SU-DHL-6 (cell line): ENCODE results near the gene FXYD1.

Experiments used
- H2AFZ ChIP-seq: fragments of 200-600 bp; sonication (generic); 2 replicates; pipeline ENCODE4 v1.6.1; 2014; ENCODE audit warnings: low read depth, mild to moderate bottlenecking, moderate library complexity, mixed read lengths, antibody characterized with exemption, low read length; ENCODE audit not compliant: severe bottlenecking
- H3F3A ChIP-seq: fragments of 200-600 bp; shearing (Covaris generic); 2 replicates; pipeline ENCODE4 v1.6.0; 2016; ENCODE audit warnings: antibody characterized with exemption, mild to moderate bottlenecking; ENCODE audit not compliant: insufficient read depth
- H3K27ac ChIP-seq: fragments of 200-600 bp; sonication (generic); 2 replicates; pipeline ENCODE4 v1.5.1; 2016; ENCODE audit warnings: low read depth, mild to moderate bottlenecking, low read length, moderate library complexity, mixed read lengths
- H3K27me3 ChIP-seq: fragments of 200-600 bp; sonication (generic), shearing (Covaris generic); 2 replicates; pipeline ENCODE4 v1.6.0; 2014; ENCODE audit warnings: mild to moderate bottlenecking, low read length
- H3K36me3 ChIP-seq: fragments of 200-600 bp; sonication (generic); 2 replicates; pipeline ENCODE4 v1.6.1; 2014; ENCODE audit warnings: mild to moderate bottlenecking, low read length, mixed read lengths
- H3K4me2 ChIP-seq: fragments of 300-600, 200-600 bp; shearing (Covaris generic), sonication (generic); 2 replicates; pipeline ENCODE4 v1.6.0; 2014; ENCODE audit warnings: low read length, low read depth, mild to moderate bottlenecking; ENCODE audit not compliant: poor library complexity, severe bottlenecking
- H3K4me3 ChIP-seq: fragments of 200-600 bp; sonication (generic); 2 replicates; pipeline ENCODE4 v1.5.1; 2014; ENCODE audit warnings: antibody characterized with exemption, low read length, mild to moderate bottlenecking, mixed read lengths; ENCODE audit not compliant: insufficient read depth, poor library complexity, severe bottlenecking
- H3K79me2 ChIP-seq: fragments of 200-600 bp; sonication (generic); 2 replicates; pipeline ENCODE4 v1.6.1; 2014; ENCODE audit warnings: mild to moderate bottlenecking, low read length, moderate library complexity; ENCODE audit not compliant: insufficient read depth
- H3K9ac ChIP-seq: fragments of 200-600 bp; sonication (generic); 2 replicates; pipeline ENCODE4 v1.7.0; 2014; ENCODE audit warnings: mild to moderate bottlenecking, low read length
- H3K9me2 ChIP-seq: fragments of 200-600 bp; sonication (generic); replicated peaks from 2 replicates; pipeline ENCODE4 v1.6.1; 2014; ENCODE audit warnings: low read length; ENCODE audit not compliant: insufficient read depth
- H3K9me3 ChIP-seq: fragments of 200-600 bp; sonication (generic); 2 replicates; pipeline ENCODE4 v1.6.1; 2014; ENCODE audit warnings: low read length, mixed read lengths; ENCODE audit not compliant: insufficient read depth
- H4K20me1 ChIP-seq: fragments of 200-600 bp; sonication (generic); 2 replicates; pipeline ENCODE4 v1.6.1; 2014; ENCODE audit warnings: low read depth, mild to moderate bottlenecking, antibody characterized with exemption, low read length, moderate library complexity, mixed read lengths
- EZH2phosphoT487 ChIP-seq: fragments of 200-600 bp; sonication (generic), shearing (Covaris generic); conservative IDR thresholded peaks from 2 replicates; pipeline ENCODE4 v1.6.1; 2018; ENCODE audit warnings: mild to moderate bottlenecking, antibody characterized with exemption, low read length, moderate library complexity, mixed read lengths
- TF ChIP-seq, protein P1 (sequence below): fragments of 200-600 bp; sonication (generic); IDR thresholded peaks from one replicate; pipeline ENCODE4 v1.5.1; 2017; ENCODE audit warnings: antibody characterized with exemption, mild to moderate bottlenecking, low read length, moderate library complexity; ENCODE audit not compliant: insufficient read depth, poor library complexity, severe bottlenecking

FXYD1 gene

DNA sequence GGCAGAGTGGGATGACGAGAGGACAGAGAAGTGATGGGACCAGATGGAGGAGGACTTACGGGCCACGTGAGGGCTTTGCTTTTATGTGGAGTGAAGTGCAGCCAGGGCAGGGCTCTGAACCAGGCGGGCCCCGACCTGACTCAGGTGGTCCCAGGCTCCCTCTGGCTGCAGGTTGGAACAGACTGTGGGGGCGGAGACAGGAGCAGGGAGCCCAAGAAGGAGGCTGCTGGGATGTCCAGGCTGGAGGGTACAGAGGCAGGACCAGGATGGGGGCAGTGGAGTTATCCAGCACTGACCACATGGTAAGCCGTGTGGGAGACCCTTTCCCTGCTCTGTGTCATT lies 18.0 kb downstream of the FXYD1 start:
- Histone ChIP-seq H3K36me3 (peaks cover 23% of the 10 kb centered on the region), H3K4me3 (no peak overlapping the region)

DNA sequence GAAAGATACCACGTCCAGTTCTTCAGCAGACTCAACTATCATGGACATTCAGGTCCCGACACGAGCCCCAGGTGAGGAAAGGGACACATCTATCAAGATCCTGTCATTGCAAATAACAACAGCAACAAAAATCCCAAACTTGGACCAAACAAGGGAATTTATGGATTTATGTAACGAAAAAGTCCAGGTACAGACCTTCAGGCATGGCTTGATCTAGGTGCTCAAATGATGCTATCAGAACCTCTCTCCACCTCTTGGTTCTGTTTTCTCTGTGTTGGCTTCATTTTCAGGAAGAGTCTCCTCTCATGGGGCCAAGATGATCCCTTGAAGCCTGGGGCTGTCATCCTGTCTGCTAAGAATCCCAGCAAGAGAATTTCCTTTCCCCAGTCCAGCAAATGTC lies 18.8 kb downstream of the FXYD1 start:
- Histone ChIP-seq H3K27ac (no peak overlapping the region), H3K9ac (no peak overlapping the region), H4K20me1 (no peaks in the 10 kb centered on the region), H3K9me2 (no peaks in the 10 kb centered on the region), H3K4me3 (no peak overlapping the region), H3K79me2 (peaks cover 30% of the 10 kb centered on the region), H3K4me2 (no peak overlapping the region), H3K27me3 (no peaks in the 10 kb centered on the region), H3F3A (no peaks in the 10 kb centered on the region), H3K36me3 (peaks cover 27% of the 10 kb centered on the region), H2AFZ (no peak overlapping the region), H3K9me3 (no peaks in the 10 kb centered on the region)
- TF ChIP-seq, protein P1, sequence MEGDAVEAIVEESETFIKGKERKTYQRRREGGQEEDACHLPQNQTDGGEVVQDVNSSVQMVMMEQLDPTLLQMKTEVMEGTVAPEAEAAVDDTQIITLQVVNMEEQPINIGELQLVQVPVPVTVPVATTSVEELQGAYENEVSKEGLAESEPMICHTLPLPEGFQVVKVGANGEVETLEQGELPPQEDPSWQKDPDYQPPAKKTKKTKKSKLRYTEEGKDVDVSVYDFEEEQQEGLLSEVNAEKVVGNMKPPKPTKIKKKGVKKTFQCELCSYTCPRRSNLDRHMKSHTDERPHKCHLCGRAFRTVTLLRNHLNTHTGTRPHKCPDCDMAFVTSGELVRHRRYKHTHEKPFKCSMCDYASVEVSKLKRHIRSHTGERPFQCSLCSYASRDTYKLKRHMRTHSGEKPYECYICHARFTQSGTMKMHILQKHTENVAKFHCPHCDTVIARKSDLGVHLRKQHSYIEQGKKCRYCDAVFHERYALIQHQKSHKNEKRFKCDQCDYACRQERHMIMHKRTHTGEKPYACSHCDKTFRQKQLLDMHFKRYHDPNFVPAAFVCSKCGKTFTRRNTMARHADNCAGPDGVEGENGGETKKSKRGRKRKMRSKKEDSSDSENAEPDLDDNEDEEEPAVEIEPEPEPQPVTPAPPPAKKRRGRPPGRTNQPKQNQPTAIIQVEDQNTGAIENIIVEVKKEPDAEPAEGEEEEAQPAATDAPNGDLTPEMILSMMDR = no peak
- no peak for TF ChIP-seq EZH2phosphoT487

More for the DNA sequence above, 18.0 kb downstream of the FXYD1 start:
- Histone ChIP-seq H3K9ac (0 out of 2 replicates have a peak overlapping the region, but pooled peaks have one; percentile 93), H2AFZ (no peak overlapping the region), H4K20me1 (no peaks in the 10 kb centered on the region), H3K79me2 (peaks cover 30% of the 10 kb centered on the region), H3K27ac (no peak overlapping the region), H3K4me2 (peak overlapping the region; percentile 64), H3K9me2 (no peaks in the 10 kb centered on the region), H3F3A (no peaks in the 10 kb centered on the region), H3K27me3 (no peaks in the 10 kb centered on the region), H3K9me3 (no peaks in the 10 kb centered on the region)
- TF ChIP-seq, protein P1 = no peak
- no peak for TF ChIP-seq EZH2phosphoT487

DNA sequence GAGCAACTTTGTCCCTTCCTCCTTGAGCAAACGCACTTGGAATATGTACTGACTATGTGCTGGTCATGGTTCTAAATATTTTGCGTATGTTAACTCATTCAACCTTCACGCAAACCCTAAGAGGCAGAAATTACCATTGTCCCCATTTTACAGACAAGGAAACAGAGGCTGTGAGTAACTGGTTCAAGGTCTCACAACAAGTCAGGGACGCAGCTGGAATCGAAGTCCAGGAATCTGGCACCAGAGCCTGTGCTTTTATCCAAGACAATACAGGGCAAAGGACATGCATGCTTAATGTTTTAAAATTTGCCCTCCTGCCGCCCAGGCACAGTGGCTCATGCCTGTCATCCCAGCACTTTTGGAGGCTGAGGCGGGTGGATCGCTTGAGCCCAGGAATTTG lies 21.0 kb downstream of the FXYD1 start:
- Histone ChIP-seq H3K9ac (no peak overlapping the region), H4K20me1 (no peaks in the 10 kb centered on the region), H3K27me3 (no peaks in the 10 kb centered on the region), H3K4me3 (no peak overlapping the region), H3K27ac (no peak overlapping the region), H3K79me2 (peaks cover 29% of the 10 kb centered on the region), H3K36me3 (peaks cover 36% of the 10 kb centered on the region), H2AFZ (no peak overlapping the region), H3K9me2 (no peaks in the 10 kb centered on the region), H3K9me3 (peaks cover 6% of the 10 kb centered on the region; the same call in 1 of the 2 replicates), H3F3A (no peaks in the 10 kb centered on the region), H3K4me2 (no peak overlapping the region)
- TF ChIP-seq EZH2phosphoT487 = no peak
- TF ChIP-seq, protein P1 = no peak
